GM10847 (cell line): ENCODE data around the gene HSD3B1.

ENCODE experiments used
- POLR2A ChIP-seq: IDR thresholded peaks from 2 replicates; pipeline ENCODE4 v1.6.1; 2011; ENCODE audit not compliant: insufficient read length; ENCODE audit errors: extremely low read depth

The HSD3B1 gene

DNA sequence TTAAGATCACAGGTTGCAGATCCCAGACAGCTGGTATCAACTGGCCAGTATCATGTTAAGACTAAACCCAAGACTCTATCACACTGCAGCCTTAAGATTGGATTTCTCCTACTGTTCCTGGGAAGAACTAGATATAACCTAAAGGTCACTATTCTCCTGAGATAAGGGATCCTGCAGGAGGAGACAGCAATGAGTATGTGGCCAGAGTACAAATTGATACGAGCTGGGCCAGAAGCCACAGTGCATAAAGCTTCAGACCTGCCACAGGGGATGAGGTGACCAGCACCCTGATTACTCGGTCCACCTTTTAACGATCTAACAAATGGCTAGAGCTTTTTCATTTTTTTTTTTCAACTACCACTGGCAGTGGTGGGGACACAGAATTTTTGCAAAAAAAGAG is 31.0 kb downstream of the HSD3B1 start:
- TF ChIP-seq POLR2A, result no peak

DNA sequence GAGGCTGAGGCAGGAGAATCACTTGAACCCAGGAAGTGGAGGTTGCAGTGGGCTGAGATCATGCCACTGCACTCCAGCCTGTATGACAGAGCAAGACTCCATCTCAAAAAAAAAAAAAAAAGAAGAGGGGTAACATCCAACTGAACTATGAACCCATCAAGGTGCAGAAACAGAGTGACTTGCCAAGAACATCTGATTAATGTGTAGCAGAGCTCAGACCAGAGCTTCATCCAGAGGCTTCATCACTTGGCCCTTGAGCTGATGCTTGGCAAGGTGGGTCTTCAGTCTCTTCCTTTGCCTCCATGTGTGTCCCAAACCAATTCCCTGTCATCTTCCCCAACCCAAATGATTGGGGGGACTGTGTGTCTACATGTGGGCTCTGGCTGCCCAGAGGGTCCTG is 32.6 kb downstream of the HSD3B1 start:
- TF ChIP-seq POLR2A, result no peak

DNA sequence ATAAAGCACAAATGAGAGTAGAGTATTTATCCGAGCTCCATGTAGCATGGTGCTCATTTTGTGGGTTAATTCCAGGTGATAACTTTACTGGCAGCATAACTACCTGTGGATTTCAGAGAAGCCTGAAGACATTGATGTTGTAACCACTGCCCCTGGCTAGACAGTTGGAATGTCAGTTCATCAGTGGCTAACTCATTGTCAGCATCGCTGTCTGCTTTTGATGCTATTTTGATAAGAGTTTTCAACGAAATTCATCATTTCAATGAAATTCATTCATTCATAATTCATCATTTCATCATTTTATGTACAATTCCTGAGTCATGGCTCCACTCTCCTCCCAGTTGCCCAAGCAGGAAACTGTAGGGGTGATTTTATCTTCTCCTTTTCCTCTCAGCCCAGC is 34.4 kb downstream of the HSD3B1 start:
- no peak for TF ChIP-seq POLR2A

DNA sequence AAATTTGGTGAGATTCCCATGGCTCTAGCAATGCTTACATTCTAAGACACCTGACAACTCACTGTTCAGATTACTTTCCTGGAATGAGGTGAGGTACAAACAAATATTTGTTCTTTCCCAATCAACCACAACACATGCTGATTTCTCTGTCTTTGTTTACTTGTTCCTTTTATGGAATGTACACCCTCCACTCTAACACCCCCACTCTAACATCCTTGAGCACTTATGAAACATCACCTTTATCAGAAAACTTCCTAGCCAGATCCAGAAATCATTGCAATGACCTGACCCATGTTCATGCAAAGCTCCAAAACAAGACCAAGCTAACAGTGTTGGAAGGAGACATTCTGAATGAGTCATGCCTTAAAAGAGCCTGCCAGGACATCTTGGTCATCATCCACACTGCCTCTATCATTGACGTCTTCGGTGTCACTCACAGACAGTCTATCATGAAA is 35.5 kb downstream of the HSD3B1 start:
- no peak for TF ChIP-seq POLR2A

DNA sequence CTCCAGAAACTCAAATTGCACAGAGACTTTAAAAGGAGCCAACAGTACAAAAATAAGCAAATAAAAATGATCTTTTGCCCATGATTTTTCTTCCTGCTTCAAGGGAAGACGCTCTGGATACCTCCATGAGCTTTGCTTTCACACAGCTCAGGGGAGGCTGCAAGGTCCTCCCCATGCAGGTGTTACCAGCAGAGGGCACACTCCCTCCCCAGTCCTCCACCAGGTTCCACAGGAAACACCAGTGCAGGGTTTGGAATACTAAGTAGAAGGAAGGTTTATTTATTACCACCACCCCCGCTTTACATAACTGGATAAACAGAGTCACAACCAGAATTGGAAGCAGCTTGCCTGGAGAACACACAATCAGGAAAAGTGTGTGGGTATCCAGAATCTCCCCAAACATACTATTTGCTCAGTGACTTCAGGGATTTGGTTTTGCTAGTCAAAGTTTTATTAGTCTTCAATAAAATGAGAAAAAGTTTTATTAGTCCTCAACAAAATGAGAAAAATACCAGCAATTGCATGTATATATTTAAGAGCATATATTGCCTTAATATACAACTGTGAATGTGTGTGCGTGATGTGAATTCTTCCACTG is 37.3 kb downstream of the HSD3B1 start:
- TF ChIP-seq POLR2A, result no peak

DNA sequence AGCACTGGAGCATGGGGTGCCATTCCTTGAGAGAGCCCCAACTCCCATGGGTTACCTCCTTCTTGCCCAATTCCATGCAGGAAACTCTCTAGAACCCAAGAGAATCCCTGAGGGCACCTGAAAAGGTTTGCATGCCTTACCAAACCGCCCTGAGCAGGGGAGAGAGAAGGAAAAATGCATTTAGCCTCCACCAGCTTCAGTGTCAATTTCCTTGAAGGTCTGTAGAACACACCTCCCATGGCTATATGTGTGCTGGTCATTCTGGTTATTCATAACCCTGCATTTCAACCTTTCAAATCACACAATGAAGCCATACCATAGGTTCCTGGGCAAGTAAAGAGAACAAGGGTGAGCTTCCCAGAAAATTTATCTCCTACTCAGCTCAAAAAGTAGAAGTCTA is 39.6 kb downstream of the HSD3B1 start:
- no peak for TF ChIP-seq POLR2A

DNA sequence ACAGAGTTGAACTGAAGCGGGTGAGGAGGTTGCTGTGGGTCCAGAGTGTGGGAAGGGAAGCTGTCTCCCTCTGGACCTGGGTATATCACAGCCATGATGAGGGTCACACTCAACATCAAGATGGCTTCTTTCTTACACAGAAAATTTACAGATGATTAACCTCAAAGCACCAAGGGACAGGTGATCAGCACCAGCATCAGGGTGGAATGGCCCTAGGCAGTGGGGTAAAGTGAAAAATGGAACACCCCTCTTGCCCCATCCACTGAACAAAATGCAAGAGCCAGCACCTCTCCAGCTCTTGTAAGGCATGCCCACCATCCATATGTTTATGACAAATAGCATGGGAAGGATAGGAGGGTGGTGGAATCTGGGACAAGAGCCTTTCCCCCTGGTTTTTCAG is 40.3 kb downstream of the HSD3B1 start:
- no peak for TF ChIP-seq POLR2A

DNA sequence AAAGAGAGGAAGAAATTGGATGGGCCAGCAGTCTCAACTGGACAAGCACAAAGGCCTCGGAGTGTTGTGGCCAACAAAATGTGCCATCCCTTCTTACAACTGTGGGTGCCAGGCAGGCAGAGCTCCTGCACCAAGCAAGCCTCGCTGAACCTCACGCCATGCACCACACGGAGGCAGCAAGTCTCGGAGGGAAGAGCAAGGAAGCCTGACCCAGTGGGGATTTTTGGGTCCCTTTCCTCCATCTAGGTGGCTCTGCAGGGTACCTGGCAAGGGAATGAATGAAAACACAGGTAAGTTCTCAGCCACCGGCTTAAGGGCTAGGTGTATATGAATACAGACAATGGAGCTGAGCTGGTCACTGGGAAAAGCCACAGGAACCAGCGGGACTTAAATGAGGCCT is 40.8 kb downstream of the HSD3B1 start:
- TF ChIP-seq POLR2A, result no peak

DNA sequence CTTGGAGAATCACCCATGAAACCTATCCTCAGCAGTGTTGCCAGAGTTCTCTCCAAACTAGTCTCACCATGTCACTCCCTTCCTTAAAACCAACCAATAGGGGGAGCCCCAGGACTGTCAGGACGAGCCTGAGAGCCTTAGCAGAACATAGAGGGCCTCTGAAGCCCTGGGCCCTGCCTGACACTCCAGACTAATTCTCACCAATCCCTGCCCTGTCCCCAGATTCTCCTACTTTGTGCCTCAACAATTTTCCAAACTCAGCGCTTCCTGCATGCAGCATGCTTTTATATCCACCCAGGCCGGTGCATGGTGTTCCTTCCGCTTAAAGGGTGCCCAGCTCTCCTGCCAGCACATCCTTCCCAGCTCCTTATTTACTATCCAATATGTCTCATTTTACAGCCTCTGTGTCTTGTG is 42.7 kb downstream of the HSD3B1 start:
- no peak for TF ChIP-seq POLR2A

DNA sequence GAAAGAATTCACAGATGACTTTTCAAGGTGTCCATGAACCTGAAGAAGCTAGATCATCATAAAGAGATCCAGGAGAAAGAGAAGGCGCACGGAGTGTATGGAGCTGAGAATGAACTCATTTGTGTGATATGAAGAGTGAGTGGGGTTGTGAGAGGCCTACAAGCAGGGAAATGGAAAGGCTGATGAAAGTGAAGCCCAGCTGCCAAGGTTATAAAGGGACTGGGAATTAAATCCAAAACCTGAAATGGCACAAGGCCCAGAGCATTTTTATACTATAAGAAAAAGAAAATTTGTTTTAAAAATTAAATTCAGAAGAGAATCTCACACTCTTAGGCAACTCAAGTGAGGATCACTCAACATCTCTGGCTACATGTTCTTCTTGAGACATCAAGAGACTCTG is 43.4 kb downstream of the HSD3B1 start:
- TF ChIP-seq POLR2A, result no peak

DNA sequence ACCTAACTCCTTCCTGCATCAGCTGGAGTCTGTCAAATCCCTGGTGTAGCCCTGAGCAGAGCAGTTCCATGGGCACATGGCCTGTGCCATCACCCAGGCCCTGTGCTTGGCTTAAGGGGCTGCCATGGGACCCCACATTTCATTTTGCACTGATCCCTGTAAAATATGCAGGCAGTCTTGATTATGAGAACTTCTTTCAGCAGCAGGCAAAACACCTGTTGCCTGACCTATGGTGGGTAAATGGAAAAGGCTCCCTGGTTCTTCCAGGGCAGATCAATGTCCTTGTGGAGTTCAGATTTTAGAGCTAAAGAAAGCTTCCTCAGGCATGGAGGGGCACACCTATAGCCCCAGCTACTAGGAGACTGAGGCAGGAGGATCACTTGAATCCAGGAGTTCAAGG is 44.2 kb downstream of the HSD3B1 start:
- TF ChIP-seq POLR2A, result no peak

DNA sequence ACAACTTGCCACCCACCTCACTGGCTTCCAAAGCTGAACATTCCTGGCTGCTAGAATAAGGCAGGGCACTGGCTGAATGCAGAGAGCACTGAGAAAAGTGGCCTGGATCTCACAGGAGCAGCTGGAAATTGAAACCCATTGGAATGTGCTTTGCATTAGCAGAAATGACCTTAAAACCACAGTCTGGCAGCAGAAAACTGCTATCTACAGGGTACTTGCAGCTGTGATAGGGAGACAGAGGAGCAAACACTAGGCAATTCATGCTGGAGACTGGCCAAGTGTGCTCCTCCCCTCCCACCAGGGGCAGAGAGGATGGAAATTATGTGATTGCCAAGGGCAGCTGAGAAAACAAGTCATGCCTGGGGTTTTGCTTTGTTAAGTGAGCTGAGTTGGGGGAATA is 47.2 kb downstream of the HSD3B1 start:
- no peak for TF ChIP-seq POLR2A

DNA sequence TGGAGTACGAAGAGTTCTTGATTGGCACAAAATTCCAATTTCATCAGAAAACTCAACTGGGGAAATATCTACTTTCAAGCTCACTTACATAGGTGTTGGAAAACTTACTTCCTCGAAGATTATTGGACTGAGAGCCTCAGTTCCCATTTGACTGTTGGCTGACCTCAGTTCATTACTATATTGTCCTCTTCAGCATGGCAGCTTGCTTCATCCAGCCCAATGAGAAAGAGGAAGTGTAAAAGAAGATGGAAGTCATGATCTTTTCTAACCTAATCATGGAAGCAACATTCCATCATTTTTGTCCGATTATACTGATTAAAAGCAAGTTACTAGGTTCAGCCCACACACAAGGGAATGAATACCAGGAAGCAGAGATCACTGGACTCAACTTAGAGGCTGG is 49.4 kb downstream of the HSD3B1 start:
- TF ChIP-seq POLR2A, result no peak

DNA sequence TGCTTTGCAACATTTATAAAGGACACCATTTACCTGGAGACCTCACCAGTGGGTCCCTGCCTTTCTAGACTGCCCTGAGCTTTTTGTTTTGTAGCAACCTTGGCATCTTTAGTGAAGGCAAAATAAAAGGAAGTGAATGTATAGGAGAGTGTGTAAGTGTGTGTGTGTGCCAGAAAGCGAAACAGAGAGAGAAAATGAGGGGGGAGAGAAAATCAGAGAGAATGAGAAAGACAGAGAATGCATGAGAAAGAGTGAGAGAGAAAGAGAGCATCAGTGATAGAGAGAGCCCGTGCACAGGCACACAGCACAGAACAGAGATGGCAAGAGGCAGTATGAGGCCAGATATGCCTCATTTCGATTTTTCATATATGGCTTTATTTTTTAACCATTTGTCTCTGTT is 57.5 kb downstream of the HSD3B1 start:
- no peak for TF ChIP-seq POLR2A
